WI38 (cell line): Measurements from ENCODE around the gene NT5DC4.

ENCODE experiments used
- H3K4me3 ChIP-seq: 2 replicates; pipeline ENCODE4 v1.5.1; 2011; ENCODE audit warnings: low read depth, mild to moderate bottlenecking, control low read depth, low read length
- TF ChIP-seq, protein P1 (sequence below): IDR thresholded peaks from 2 replicates; pipeline ENCODE4 v1.5.1; 2012; ENCODE audit warnings: low read depth, mild to moderate bottlenecking, control low read depth, low read length

NT5DC4 gene

DNA sequence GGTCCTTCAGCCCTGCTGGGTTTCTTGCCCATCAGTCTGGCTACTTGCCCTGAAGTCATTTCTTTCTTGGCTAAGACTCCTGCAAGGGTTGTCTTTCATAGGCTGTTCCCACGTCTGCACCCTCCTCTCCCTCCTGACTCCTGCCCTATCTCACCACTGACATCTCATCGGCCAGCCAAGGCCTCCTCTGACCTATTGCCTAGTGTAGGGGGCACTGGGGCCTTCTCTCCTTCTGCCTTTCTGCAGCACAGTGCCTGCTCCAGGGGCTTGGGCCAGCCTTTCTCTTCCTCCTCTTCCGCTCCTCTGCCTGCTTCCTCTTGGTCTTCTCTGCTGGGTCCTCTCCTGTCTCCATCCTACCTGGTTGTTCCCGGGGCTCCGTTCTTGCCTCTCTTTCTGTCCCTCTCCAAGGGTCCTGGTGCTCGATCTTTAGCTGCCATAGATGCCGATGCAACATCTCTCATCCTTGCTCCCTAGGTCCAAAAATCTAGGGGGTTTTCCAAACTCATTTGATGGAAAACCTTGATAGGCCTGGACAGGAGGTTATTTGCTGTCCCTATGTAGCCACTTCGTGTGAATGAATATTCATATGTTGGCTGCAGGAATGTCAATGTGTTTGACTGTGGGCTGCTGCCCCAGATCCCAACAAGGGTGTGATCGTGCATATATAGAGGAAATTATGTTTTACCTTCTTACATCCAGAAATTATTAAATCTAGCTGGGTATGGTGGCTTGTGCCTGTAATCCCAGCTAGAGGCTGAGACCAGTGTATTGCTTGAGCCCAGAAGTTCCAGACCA, 9.7 kb upstream of the NT5DC4 start:
- H3K4me3 ChIP-seq, result no peak overlapping the region
- TF ChIP-seq, protein P1, sequence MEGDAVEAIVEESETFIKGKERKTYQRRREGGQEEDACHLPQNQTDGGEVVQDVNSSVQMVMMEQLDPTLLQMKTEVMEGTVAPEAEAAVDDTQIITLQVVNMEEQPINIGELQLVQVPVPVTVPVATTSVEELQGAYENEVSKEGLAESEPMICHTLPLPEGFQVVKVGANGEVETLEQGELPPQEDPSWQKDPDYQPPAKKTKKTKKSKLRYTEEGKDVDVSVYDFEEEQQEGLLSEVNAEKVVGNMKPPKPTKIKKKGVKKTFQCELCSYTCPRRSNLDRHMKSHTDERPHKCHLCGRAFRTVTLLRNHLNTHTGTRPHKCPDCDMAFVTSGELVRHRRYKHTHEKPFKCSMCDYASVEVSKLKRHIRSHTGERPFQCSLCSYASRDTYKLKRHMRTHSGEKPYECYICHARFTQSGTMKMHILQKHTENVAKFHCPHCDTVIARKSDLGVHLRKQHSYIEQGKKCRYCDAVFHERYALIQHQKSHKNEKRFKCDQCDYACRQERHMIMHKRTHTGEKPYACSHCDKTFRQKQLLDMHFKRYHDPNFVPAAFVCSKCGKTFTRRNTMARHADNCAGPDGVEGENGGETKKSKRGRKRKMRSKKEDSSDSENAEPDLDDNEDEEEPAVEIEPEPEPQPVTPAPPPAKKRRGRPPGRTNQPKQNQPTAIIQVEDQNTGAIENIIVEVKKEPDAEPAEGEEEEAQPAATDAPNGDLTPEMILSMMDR, result no peak

DNA sequence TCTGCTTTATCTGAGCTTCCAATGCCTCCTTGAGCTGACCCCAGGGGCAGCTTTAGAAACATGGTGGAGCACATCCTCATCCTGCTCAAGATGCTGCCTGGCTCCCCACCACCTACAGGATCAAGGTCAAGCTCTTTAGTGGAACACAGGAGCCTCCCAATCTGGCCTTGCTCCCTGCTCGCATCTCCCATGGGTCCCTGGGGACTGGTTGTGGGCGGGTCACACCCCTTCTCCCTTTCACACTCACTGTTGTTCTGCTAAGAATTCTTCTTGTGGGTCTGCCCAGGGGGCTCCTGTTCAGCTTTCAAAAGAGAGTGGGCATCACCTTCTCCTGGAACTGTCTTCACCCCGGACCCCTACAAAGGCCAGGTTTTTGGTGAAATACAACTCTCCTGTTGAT, 8.4 kb upstream of the NT5DC4 start:
- no peak overlapping the region for H3K4me3 ChIP-seq
- TF ChIP-seq, protein P1, result no peak

DNA sequence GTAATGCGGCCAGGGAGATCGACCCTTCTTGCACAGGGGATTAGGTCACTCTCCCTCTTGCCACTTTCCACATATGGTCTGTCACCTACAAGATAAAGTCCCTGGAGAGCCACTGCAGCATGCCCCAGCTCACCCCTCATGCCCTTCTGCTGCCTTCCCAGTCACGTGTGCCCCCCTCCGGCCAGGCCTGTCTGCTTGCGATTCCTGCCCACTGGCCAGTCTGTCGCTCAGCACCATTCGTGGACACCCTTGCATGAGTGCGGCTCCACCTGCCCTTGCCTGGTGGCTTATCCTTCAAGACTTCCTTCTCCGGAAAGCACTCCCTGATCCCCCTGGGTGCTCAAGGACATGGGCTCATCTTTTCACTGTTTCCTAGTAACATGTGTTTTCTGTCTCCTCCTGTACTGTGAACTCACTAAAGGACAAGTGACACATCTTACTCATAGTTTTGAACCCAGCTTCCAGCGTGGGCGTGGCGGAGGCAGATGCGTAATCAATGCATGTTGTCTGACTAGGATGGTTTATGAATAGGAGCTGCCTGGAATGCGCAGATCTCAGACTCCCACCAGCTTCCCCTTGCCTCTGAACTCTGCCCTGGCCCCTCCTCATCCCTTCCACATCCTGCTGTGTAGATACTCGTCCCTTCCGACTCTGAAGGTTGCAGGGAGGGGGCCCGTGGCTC, 7.8 kb upstream of the NT5DC4 start:
- no peak overlapping the region for H3K4me3 ChIP-seq
- TF ChIP-seq, protein P1, result no peak

DNA sequence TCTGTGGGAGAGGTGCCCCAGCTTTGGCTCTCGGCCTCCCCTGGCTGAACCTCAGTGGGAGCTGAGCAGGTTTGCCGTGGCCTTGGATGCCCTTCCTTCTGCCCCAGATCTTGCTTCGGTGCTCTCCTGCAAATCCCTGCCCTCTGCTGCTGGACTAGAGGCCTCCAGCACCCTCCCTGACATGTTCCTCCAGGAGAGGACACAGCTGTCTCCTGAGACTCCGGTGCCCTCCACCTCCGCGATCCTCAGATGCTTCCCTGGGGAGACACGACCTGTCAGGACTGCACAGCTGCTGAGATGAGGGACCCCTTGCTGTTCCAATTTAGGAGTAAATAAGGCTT, 7.3 kb upstream of the NT5DC4 start:
- TF ChIP-seq, protein P1, result no peak
- H3K4me3 ChIP-seq, result no peak overlapping the region

DNA sequence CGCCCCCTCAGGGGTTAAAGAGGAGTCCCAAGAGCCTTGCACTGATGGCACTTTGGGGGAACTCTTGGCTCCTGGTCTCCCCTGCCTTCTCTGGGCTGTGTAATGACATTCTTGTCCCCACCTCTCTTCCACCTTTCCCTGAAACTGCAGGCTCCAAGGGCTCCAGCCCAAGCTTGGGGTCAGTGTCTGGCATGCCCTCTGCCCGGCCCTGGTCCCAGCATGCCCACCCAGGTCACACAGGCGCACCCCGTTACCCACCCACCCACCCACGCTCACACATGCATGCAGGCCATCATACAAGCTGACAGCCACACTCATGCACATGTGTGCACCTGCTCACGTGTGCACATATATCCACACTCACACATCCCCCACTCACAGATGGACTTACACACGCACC, 6.9 kb upstream of the NT5DC4 start:
- TF ChIP-seq, protein P1, result no peak
- no peak overlapping the region for H3K4me3 ChIP-seq

DNA sequence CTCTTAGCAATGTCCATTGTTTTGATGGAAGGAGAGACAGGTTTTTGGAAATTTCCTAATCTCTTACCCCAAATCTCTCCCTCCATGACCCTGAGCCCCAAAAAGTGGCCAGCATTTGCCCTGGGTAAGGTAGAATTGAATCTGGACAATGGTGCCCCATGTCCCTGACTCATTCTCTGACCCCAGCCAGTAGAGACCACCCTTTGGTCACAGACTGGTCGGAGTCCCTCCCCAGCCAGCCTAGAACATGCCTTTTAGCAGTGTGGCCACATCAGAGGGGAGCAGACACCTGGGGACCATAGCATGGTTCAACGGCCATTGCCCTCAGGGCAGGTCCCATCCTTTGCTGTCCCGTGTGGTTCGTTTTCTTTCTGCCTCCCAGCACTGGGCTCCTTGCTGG, 6.5 kb upstream of the NT5DC4 start:
- TF ChIP-seq, protein P1, result no peak
- no peak overlapping the region for H3K4me3 ChIP-seq
